ENCODE results near the gene SCG3.

SCG3 gene

GRCh38 chr15:51680321-51680720 is 982 bp upstream of the SCG3 start:
- no peak for DNase-seq

GRCh38 chr15:51687565-51687964 is 6.3 kb downstream of the SCG3 start:
- DNase-seq, result no peak

GRCh38 chr15:51688863-51689262 is 7.6 kb downstream of the SCG3 start:
- DNase-seq, result no peak

GRCh38 chr15:51692154-51692553 is 10.9 kb downstream of the SCG3 start:
- no peak for DNase-seq

GRCh38 chr15:51696566-51696965 is 15.3 kb downstream of the SCG3 start:
- no peak for DNase-seq

- no peak for DNase-seq
Observed at GRCh38 chr15:51697163-51697562, 15.9 kb downstream of the SCG3 start.

- no peak for DNase-seq
Observed at GRCh38 chr15:51699373-51699772, 18.1 kb downstream of the SCG3 start.

GRCh38 chr15:51702710-51703109 is 21.4 kb downstream of the SCG3 start:
- DNase-seq, result no peak

- no peak for DNase-seq
Observed at GRCh38 chr15:51706291-51706690, 25.0 kb downstream of the SCG3 start.

- DNase-seq, result no peak
Observed at GRCh38 chr15:51706926-51707608, 25.8 kb downstream of the SCG3 start.

- no peak for DNase-seq
Observed at GRCh38 chr15:51708013-51708412, 26.7 kb downstream of the SCG3 start.

GRCh38 chr15:51709031-51709430 is 27.7 kb downstream of the SCG3 start:
- no peak for DNase-seq

- DNase-seq, result no peak
Observed at GRCh38 chr15:51714162-51714561, 32.9 kb downstream of the SCG3 start.

GRCh38 chr15:51714911-51715310 is 33.6 kb downstream of the SCG3 start:
- no peak for DNase-seq

GRCh38 chr15:51718219-51718618 is 36.9 kb downstream of the SCG3 start:
- no peak for DNase-seq

GRCh38 chr15:51718746-51719145 is 37.4 kb downstream of the SCG3 start:
- DNase-seq, result no peak

- DNase-seq, result no peak
Observed at GRCh38 chr15:51720201-51720995, 39.1 kb downstream of the SCG3 start.

- no peak for DNase-seq
Observed at GRCh38 chr15:51721199-51721960, 40.1 kb downstream of the SCG3 start.

GRCh38 chr15:51724199-51724598 is 42.9 kb downstream of the SCG3 start:
- no peak for DNase-seq

- DNase-seq, result no peak
Observed at GRCh38 chr15:51724673-51725072, 43.4 kb downstream of the SCG3 start.

GRCh38 chr15:51726302-51727073 is 45.2 kb downstream of the SCG3 start:
- no peak for DNase-seq

- no peak for DNase-seq
Observed at GRCh38 chr15:51727141-51727897, 46.0 kb downstream of the SCG3 start.

All from NCI-H1930 (cell line).